Activated CD8-positive, alpha-beta T cell treated with anti-CD3 and anti-CD28 coated beads for 36 hours (primary cell): ENCODE measurements around the gene DDAH2. TPM values are rescaled to one million over a fixed set of nuclear protein-coding genes. Genes with fewer than 3 reads are reported as not detected.
A peak's percentile ranks its signal among the peaks of the same experiment; 100 is the strongest.

ENCODE experiments used
- ATAC-seq: fragments of 200-7000 bp; cut with Tn5 transposase; one replicate; pipeline ENCODE4 v1.10.0; 2021; ENCODE audit warnings: mild to moderate bottlenecking, moderate library complexity
- CTCF ChIA-PET: fragments of 350-600 bp; sonication (Branson Sonifier 250); formaldehyde crosslinking; loops from one replicate; lab custom pipeline; 2021; ENCODE audit warnings: antibody characterized with exemption; lab: Charles Lee
- POLR2A ChIA-PET: fragments of 350-600 bp; sonication (Branson Sonifier 250); formaldehyde crosslinking; loops from one replicate; lab custom pipeline; 2021; ENCODE audit warnings: antibody characterized with exemption; lab: Charles Lee
- DNase-seq: peaks from one replicate; pipeline ENCODE4 v3.0.0-alpha.2; 2020
- H3K27ac Mint-ChIP-seq: one replicate; pipeline ENCODE4 v1.8.0; 2021; ENCODE audit warnings: mild to moderate bottlenecking, mixed read lengths
- H3K27me3 Mint-ChIP-seq: one replicate; pipeline ENCODE4 v1.8.0; 2021; ENCODE audit warnings: mixed read lengths
- H3K36me3 Mint-ChIP-seq: one replicate; pipeline ENCODE4 v1.8.0; 2021; ENCODE audit warnings: low read depth, mixed read lengths
- H3K4me1 Mint-ChIP-seq: one replicate; pipeline ENCODE4 v1.8.0; 2021; ENCODE audit warnings: low read depth, mixed read lengths
- H3K4me3 Mint-ChIP-seq: one replicate; pipeline ENCODE4 v1.8.0; 2021; ENCODE audit warnings: mild to moderate bottlenecking, moderate library complexity, mixed read lengths
- H3K9me3 Mint-ChIP-seq: one replicate; pipeline ENCODE4 v1.8.0; 2021; ENCODE audit warnings: mixed read lengths
- CTCF ChIP-seq: fragments of 200-600 bp; IDR thresholded peaks from one replicate; pipeline ENCODE4 v1.8.0; 2022; ENCODE audit warnings: antibody characterized with exemption, mild to moderate bottlenecking
- intact Hi-C: fragments of 100-400 bp; cut with micrococcal nuclease; formaldehyde crosslinking; loops from one replicate; pipeline ENCODE4 v1.10.0; 2022
- total RNA-seq, 2 experiments: library from RNA; stranded (reverse); gene quantifications; one replicate each; pipeline ENCODE4 v1.2.3, GENCODE V29; 2021

The DDAH2 gene
- total RNA-seq, 2 experiments from 2014 or later = 6.3 to 6.9 TPM

DNA sequence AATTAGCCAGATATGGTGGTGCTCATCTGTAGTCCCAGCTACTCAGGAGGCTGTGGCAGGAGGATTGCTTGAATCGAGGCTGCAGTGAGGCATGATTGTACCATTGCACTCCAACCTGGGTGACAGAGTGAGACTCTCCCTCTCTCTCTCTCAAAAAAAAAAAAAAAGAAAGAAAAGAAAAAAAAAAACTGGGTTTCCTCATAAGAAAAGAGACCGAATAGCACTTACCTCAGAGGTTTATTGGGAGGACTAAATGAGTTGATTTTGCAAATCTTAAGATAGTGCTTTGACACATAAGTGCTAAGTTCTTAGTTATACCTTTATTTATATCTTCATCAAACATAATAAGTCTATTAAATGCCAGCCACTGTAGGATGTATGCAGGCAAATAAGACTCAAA, 41.8 kb upstream of the DDAH2 start:
- no peak for ATAC-seq
- no peak overlapping the region for H3K4me3 Mint-ChIP-seq
- ChIA-PET POLR2A (interaction anchor here (0.6 to 1.8 kb wide), 5 partner anchors 25 to 1182 kb away, joined by 3 to 6 read pairs (median 3); partner anchors contain the start of genes DXO and VARS1), CTCF (interaction anchor here (1.2 to 4.5 kb wide), 12 partner anchors 8 to 173 kb away, joined by 3 to 59 read pairs (median 14); partner anchors contain the start of genes CLIC1, DDAH2, HSPA1A and HSPA1L)
- intact Hi-C loops = no loop called here
- no peaks in the 10 kb centered on the region for H3K9me3 Mint-ChIP-seq
- H3K27me3 Mint-ChIP-seq = no peaks in the 10 kb centered on the region
- no peak for DNase-seq
- no peak overlapping the region for H3K27ac Mint-ChIP-seq
- no peaks in the 10 kb centered on the region for H3K36me3 Mint-ChIP-seq
- peaks cover 32% of the 10 kb centered on the region for H3K4me1 Mint-ChIP-seq
- no peak for TF ChIP-seq CTCF

- TF ChIP-seq CTCF = peak; percentile 84
- ATAC-seq (peak; percentile 87), DNase-seq (peak; percentile 90)
- peaks cover 26% of the 10 kb centered on the region for H3K4me1 Mint-ChIP-seq
- no peaks in the 10 kb centered on the region for H3K9me3 Mint-ChIP-seq
- no peaks in the 10 kb centered on the region for H3K36me3 Mint-ChIP-seq
- H3K27ac Mint-ChIP-seq = no peak overlapping the region
- intact Hi-C loops = no loop called here
- no peak overlapping the region for H3K4me3 Mint-ChIP-seq
- CTCF ChIA-PET = interaction anchor here (0.6 to 4.5 kb wide), 33 partner anchors 8 to 196 kb away, joined by 3 to 59 read pairs (median 5); partner anchors contain the start of genes CLIC1, DDAH2, HSPA1A and HSPA1B
- H3K27me3 Mint-ChIP-seq = no peaks in the 10 kb centered on the region
- POLR2A ChIA-PET = interaction anchor here (0.7 to 1.9 kb wide), 6 partner anchors 11 to 202 kb away, joined by 3 to 7 read pairs (median 3); partner anchors contain the start of genes DXO and VARS1
These were observed 40.7 kb upstream of the DDAH2 start for GRCh38 chr6:31769684-31770371.

- H3K9me3 Mint-ChIP-seq = no peaks in the 10 kb centered on the region
- no peak for ATAC-seq
- intact Hi-C loops = no loop called here
- ChIA-PET CTCF (interaction anchor here (0.6 to 4.5 kb wide), 18 partner anchors 10 to 197 kb away, joined by 3 to 59 read pairs (median 8); partner anchors contain the start of genes CLIC1, DDAH2, LSM2 and MSH5), POLR2A (interaction anchor here (1.9 kb wide), 1 partner anchor 10 kb away, joined by 7 read pairs; no protein-coding TSS in a partner anchor)
- no peak for DNase-seq
- no peak overlapping the region for H3K27ac Mint-ChIP-seq
- TF ChIP-seq CTCF = no peak
- peaks cover 2% of the 10 kb centered on the region for H3K36me3 Mint-ChIP-seq
- H3K4me1 Mint-ChIP-seq = peaks cover 21% of the 10 kb centered on the region
- no peak overlapping the region for H3K4me3 Mint-ChIP-seq
- no peaks in the 10 kb centered on the region for H3K27me3 Mint-ChIP-seq
These were observed 39.5 kb upstream of the DDAH2 start for GRCh38 chr6:31768363-31769257.

GRCh38 chr6:31767096-31767645, 38.1 kb upstream of the DDAH2 start:
- no peak overlapping the region for H3K27ac Mint-ChIP-seq

More at GRCh38 chr6:31767096-31767645, 38.1 kb upstream of the DDAH2 start:
- TF ChIP-seq CTCF = no peak
- ATAC-seq (no peak), DNase-seq (no peak)
- ChIA-PET POLR2A (no interaction called here), CTCF (no interaction called here)
- no peaks in the 10 kb centered on the region for H3K27me3 Mint-ChIP-seq
- intact Hi-C loops = no loop called here
- peaks cover 5% of the 10 kb centered on the region for H3K36me3 Mint-ChIP-seq
- H3K4me3 Mint-ChIP-seq = no peak overlapping the region
- peaks cover 15% of the 10 kb centered on the region for H3K4me1 Mint-ChIP-seq
- H3K9me3 Mint-ChIP-seq = no peaks in the 10 kb centered on the region
